T-helper 1 cell treated with Interleukin-12 subunit alpha and Interleukin-12 subunit beta and Interleukin-4 antibody, amounts not matched to agents 30 ng/mL and 1 ng/mL, for 36 hours (primary cell): ENCODE measurements around the gene FCHO2. TPM values are rescaled to one million over a fixed set of nuclear protein-coding genes. Genes with fewer than 3 reads are reported as not detected.

Experiments
- intact Hi-C: fragments of 100-400 bp; cut with micrococcal nuclease; formaldehyde crosslinking; loops from one replicate; pipeline ENCODE4 v1.15.1; 2024
- total RNA-seq: library from RNA; stranded (reverse); gene quantifications from 2 replicates; pipeline ENCODE4 v1.2.3, GENCODE V29; 2022

The FCHO2 gene
- total RNA-seq, 1 donor from 2014 or later: 1.4 TPM

- intact Hi-C loops: no loop called here
Observed at GRCh38 chr5:73027361-73027760, 71.5 kb downstream of the FCHO2 start.

- intact Hi-C loops: no loop called here
Observed at GRCh38 chr5:73027816-73028215, 72.0 kb downstream of the FCHO2 start.

GRCh38 chr5:73028991-73029595 lies 73.3 kb downstream of the FCHO2 start:
- intact Hi-C loops: no loop called here

GRCh38 chr5:73030531-73030930 lies 74.7 kb downstream of the FCHO2 start:
- intact Hi-C loops: no loop called here

DNA sequence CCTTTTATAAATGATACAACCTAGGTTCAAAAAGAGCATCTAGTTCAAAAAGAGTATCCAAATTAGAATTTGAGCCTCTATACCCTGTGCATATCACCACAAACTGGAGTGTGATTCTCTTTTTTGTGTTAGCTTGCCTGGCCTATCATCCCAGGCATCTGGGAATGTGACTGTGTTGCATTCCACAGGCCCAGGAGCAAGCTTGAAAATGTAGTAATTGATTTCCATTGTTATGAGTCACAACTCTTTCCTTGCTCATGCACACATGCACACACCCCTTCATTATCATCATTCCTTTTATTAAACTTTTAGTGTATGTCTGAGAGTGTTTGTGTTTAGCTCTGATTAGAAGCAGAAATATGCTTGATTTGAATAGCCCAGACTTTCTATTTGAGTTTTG lies 75.2 kb downstream of the FCHO2 start:
- intact Hi-C loops: no loop called here

- intact Hi-C loops: no loop called here
Observed at GRCh38 chr5:73031839-73032238, 76.0 kb downstream of the FCHO2 start.

- intact Hi-C loops: no loop called here
Observed at GRCh38 chr5:73032635-73033034, 76.8 kb downstream of the FCHO2 start.

GRCh38 chr5:73037545-73037944 lies 81.7 kb downstream of the FCHO2 start:
- intact Hi-C loops: no loop called here

DNA sequence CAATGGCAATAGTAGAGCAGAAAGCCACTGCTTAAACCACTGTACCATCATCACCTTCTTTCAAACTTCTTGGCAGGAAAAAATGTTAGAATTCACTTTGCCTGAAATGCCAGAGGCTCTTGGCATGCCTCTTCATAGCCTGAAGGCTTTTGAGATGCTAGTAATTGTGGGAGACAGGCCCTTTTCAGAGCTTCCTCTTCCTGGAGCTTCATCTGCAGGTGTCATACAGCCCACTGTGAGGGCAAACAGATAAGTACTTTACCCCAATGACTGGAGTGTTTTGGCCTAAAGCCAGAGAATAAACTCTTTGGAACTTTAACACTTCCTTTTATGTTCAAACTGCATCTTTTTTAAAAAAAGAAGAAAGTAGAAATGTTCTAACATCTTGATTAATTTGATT lies 83.2 kb downstream of the FCHO2 start:
- intact Hi-C loops: no loop called here

GRCh38 chr5:73042993-73043392 lies 87.2 kb downstream of the FCHO2 start:
- intact Hi-C loops: no loop called here

- intact Hi-C loops: no loop called here
Observed at GRCh38 chr5:73044546-73044945, 88.7 kb downstream of the FCHO2 start.

GRCh38 chr5:73045623-73046022 lies 89.8 kb downstream of the FCHO2 start:
- intact Hi-C loops: no loop called here

GRCh38 chr5:73061593-73061992 lies 105.8 kb downstream of the FCHO2 start:
- intact Hi-C loops: no loop called here

DNA sequence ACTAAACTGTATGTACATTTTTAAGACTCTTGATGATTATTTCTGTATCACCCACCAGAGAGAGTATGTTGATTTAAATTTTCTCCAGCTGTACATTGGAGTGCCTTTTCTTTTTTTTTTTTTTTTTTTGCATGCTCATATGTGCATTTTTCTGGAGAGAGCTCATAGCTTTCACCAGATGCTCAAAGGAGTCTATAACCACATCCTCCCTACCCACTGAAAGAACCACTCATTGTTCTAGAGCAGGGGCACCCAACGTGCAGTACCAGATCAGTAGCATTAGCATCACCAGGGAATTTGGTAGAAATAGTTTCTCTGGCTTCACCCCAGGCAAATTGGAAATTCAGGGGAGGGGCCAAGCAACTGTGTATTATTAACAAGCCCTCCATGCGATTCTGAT lies 110.6 kb downstream of the FCHO2 start:
- intact Hi-C loops: no loop called here

- intact Hi-C loops: no loop called here
Observed at GRCh38 chr5:73067213-73067612, 111.4 kb downstream of the FCHO2 start.

DNA sequence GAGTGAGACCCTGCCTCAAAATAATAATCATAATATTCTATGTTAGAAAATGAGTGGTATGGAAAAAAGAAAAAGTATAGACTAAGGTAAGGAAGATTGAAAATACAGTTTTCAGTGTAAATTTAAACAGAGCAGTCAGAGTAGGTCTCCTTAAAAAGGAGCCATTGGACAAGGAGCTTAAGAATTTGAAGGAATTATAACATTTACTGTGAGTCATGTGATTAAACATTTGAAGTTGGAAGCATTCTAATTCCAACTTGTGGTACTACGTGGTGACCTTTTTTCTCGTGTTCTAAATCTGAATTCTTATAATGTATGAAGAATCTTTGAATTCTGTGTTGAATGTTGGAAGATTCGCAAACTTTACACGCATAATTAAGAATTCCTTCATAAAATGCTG lies 125.3 kb downstream of the FCHO2 start:
- intact Hi-C loops: no loop called here

DNA sequence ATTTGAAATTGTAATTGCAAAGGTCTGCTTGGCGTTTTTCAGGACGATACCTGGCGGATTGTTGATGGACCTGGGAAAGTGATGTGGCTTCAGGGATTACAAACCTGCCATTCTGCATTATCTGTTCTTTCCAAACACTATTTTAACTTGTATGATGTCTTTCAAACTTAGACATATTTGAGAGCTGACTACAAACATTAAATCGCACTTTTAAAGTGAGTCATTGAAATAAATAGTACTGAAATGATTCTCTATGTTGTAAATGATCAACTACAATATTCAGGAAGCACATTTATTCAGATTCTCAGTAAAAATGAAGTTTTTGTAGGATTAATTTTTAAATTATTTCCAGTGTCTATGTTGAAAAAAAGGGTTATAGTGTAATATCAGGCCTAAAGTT lies 132.2 kb downstream of the FCHO2 start:
- intact Hi-C loops: no loop called here

DNA sequence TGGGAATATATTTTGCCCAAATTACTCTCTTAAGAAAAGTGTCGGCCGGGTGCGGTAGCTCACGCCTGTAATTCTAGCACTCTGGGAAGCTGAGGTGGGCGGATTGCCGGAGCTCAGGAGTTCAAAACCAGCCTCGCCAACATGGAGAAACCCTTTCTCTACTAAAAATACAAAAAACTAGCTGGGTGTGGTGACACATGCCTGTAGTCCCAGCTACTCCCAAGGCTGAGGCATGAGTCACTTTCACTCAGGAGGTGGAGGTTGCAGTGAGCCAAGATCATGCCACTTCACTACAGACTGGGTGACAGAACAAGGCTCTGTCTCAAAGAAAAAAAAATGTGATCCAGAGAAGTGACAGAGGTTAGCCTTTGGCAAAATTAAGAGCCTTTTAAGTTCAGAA lies 138.1 kb downstream of the FCHO2 start:
- intact Hi-C loops: no loop called here

- intact Hi-C loops: no loop called here
Observed at GRCh38 chr5:73094415-73094814, 138.6 kb downstream of the FCHO2 start.

- intact Hi-C loops: no loop called here
Observed at GRCh38 chr5:73095564-73096238, 139.9 kb downstream of the FCHO2 start.

- intact Hi-C loops: no loop called here
Observed at GRCh38 chr5:73096239-73096575, 140.4 kb downstream of the FCHO2 start.

- intact Hi-C loops: no loop called here
Observed at GRCh38 chr5:73097740-73098139, 141.9 kb downstream of the FCHO2 start.

GRCh38 chr5:73100109-73100508 lies 144.3 kb downstream of the FCHO2 start:
- intact Hi-C loops: no loop called here
